Retinal pigment epithelial cell (primary cell): ENCODE data around the gene LRRK1.

ENCODE experiments used
- DNase-seq: peaks from one replicate; pipeline ENCODE4 v3.0.0-alpha.2; 2010; ENCODE audit warnings: low read depth
- H3K4me3 ChIP-seq: 2 replicates; pipeline ENCODE4 v1.5.1; 2011; ENCODE audit warnings: mild to moderate bottlenecking, low read length, control low read depth, moderate library complexity
- TF ChIP-seq, protein P1 (sequence below): conservative IDR thresholded peaks from 2 replicates; pipeline ENCODE4 v1.5.1; 2011; ENCODE audit warnings: low read depth, low read length, control low read depth, inconsistent platforms

Gene LRRK1

DNA sequence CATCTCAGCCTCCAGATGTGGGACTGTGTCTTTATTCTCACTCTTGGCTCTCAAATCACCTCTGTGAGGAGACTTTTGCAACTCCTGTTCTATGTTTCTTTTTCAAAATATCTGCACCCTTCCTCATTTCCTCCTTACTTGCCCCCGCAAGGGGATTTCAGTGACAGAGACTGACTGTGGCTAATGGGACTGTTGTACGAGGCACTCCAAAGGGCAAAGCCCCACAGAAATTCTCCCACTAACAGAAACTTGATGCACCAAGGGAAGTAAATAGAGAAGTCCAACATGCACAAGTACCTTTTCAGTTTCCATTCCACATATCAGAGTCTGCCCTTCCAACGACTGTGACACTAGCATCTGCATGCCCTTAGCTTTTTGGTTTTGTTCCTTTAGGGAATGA lies 69.7 kb downstream of the LRRK1 start:
- DNase-seq: no peak
- TF ChIP-seq, protein P1, sequence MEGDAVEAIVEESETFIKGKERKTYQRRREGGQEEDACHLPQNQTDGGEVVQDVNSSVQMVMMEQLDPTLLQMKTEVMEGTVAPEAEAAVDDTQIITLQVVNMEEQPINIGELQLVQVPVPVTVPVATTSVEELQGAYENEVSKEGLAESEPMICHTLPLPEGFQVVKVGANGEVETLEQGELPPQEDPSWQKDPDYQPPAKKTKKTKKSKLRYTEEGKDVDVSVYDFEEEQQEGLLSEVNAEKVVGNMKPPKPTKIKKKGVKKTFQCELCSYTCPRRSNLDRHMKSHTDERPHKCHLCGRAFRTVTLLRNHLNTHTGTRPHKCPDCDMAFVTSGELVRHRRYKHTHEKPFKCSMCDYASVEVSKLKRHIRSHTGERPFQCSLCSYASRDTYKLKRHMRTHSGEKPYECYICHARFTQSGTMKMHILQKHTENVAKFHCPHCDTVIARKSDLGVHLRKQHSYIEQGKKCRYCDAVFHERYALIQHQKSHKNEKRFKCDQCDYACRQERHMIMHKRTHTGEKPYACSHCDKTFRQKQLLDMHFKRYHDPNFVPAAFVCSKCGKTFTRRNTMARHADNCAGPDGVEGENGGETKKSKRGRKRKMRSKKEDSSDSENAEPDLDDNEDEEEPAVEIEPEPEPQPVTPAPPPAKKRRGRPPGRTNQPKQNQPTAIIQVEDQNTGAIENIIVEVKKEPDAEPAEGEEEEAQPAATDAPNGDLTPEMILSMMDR: no peak
- H3K4me3 ChIP-seq: no peak overlapping the region

DNA sequence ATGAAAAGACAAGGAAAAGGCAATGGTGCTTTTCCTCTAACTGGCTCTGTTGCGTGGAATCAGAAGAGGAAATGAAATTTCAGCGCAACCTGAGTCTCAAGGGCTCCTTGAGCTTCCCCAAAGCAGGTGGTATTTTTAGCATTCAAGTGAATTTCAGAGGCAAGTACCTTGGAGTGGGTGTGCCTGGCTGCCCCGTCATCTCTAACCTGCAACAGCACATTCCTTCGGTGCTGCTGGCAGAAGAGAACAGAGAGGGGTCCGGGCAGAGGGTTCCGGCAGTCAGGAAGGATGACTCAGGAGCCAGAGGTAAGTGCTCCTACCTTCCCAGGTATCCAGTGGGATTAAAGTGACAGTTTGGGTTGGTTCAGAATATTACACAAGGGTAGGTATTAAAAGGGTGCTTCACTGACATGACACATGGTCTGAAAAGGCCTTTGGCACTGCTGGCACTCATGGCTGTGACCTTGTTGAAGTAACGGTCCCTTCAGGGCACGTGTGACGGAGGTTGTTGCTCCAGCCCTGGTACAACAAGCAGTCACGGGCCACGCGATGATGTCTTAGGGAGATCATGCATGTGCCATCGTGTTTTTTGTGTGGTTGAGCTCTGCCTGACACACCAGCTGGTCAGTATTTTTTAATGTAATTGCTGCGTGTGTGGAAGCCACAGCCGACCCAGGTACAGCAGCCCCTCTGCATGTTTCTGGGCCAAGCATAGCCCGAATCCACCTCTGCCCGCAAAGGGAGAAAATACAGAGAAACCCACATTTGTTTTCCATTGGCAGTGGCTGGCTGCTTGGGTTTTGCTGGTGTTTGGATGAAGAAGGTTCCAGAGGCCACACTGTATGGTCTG lies 75.7 kb downstream of the LRRK1 start:
- H3K4me3 ChIP-seq: no peak overlapping the region
- TF ChIP-seq, protein P1: no peak
- no peak for DNase-seq

DNA sequence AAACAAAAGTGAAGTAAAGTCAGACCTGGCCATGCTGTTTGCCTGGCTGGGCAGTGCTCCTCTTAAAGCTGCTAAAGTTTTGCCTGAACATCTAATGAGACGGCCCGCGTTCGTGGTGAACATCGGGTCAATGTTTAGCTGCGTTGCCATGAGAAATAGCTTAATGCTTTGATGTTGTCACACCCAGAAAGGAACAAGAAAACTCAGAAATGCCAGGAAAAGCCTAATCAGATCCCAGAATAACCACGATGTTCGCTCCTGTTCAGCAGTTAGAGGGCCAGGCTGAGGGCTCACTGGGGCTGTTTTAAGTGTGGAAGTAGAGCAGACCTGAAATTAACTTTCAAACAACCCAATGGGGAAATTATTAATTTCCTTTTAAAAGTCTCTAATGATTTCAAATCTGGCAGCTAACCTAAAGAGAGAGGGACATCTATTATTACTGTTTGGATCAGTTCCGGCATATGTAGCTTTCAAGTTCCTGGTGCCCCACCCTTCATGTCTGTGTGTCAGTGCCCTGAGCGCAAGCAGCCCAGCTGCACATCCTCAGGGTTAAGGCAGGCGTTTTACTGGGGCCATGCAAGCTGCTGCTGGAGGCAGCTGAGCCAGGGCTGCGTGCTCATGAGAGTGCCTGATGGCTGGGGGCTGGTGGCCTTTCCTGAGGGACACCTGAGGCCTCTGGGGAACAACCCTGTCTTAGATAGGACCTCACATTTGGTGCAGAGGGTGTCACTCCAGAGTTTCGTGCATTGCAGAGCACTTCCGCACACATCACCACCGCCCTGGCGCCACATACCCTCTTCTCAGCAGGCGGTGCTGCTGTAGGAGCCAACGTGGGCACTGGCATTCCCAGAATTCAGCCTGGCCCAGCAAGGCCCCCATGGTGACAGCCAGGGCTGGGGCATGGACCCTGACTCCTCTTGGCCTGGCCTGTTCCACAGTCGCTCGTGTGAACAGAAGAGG lies 76.6 kb downstream of the LRRK1 start:
- TF ChIP-seq, protein P1: no peak
- H3K4me3 ChIP-seq: no peak overlapping the region
- DNase-seq: no peak

DNA sequence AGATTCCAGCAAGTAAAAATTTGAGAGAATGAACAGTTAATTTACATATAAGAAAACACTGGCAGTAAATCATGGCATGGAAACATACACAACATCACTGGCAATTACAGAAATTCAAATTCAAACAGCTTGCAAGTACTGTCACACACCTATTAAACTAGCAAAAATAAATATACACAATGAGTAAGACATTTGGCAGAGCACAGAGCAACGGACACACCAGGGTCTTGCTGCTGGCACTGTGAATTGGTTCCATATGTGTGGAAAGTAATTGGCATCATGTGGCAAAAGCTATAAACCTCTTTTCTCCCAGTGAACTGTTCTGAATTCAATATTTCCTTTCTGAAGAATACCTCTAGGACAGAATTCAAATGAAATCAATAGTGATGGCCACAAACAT lies 78.3 kb downstream of the LRRK1 start:
- no peak overlapping the region for H3K4me3 ChIP-seq
- DNase-seq: no peak
- TF ChIP-seq, protein P1: no peak

DNA sequence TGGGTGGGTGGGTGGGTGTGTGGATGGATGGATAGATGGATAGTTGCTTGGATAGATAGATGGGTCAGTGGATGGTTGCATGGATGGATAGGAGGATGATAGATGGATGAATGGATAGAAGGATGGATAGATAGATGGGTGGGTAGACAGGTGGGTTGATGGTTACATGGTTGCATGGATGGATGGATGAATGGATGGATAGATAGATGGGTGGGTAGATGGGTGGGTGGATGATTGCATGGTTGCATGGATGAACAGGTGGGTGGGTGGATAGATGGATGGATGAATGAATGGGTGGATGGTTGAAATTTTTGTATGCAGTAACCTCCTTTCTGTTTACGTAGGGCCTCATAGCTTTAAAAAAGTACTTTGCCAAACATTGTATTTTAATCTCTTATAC lies 79.5 kb downstream of the LRRK1 start:
- DNase-seq: no peak
- TF ChIP-seq, protein P1: no peak
- H3K4me3 ChIP-seq: no peak overlapping the region

DNA sequence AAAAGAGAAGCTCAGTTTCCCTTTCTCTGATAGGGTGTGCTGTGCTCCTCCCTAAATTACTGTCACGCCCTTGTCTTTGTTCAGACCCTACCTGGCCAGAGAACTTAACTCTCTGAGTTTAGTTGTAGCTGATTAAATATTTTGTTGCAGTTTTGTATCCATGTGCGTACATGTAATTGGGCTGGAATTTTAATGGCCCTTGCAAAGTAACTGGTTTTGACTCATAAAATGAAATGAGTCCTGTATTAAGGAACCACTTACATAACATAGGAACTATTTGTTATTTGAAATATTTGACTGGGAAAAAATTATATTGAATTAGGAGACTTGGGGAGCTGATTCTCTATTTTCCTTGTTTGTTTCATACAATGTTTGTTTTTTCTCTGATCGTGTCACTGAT lies 80.2 kb downstream of the LRRK1 start:
- DNase-seq: no peak
- no peak overlapping the region for H3K4me3 ChIP-seq
- TF ChIP-seq, protein P1: no peak
